GM12875 (cell line): ENCODE measurements around the gene C1orf146.
"Not testable (repeated sequence)": the region's sequence is repeated elsewhere in the genome, so short reads cannot be mapped to it uniquely, and the experiment has no call there.

Experiments used
- H3K4me3 ChIP-seq: one replicate; pipeline ENCODE4 v1.5.1; 2011; ENCODE audit warnings: low read depth, low read length, control low read depth
- CTCF ChIP-seq: IDR thresholded peaks from 2 replicates; pipeline ENCODE4 v1.5.1; 2011; ENCODE audit warnings: low read depth, mild to moderate bottlenecking, control low read depth, inconsistent platforms, low read length, moderate library complexity, borderline replicate concordance; ENCODE audit not compliant: insufficient read depth

Gene C1orf146

GRCh38 chr1:92218559-92218958 lies 844 bp downstream of the C1orf146 start:
- no peak for TF ChIP-seq CTCF
- H3K4me3 ChIP-seq = no peak overlapping the region

DNA sequence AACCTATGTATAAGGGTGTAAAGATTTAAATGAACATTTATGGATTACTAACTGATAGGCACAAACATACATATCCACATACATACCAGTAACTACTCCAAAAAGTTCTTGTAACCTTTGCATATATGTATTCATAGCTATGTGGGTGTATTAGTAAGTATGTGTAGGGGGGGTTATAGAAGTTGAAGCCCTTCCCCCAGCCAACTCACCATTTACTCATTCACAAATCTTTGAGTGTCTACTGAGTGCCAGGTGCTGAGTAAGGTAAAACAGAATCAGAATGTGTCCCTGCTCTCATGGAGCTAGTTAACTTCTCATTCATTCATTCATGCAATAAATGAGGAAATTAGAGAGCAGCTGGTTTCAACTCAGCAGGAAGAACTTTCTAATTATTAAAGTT lies 1.3 kb downstream of the C1orf146 start:
- TF ChIP-seq CTCF = no peak
- H3K4me3 ChIP-seq = no peak overlapping the region

- H3K4me3 ChIP-seq = no peak overlapping the region
- no peak for TF ChIP-seq CTCF
These were observed 10.7 kb downstream of the C1orf146 start for GRCh38 chr1:92228401-92228800.

DNA sequence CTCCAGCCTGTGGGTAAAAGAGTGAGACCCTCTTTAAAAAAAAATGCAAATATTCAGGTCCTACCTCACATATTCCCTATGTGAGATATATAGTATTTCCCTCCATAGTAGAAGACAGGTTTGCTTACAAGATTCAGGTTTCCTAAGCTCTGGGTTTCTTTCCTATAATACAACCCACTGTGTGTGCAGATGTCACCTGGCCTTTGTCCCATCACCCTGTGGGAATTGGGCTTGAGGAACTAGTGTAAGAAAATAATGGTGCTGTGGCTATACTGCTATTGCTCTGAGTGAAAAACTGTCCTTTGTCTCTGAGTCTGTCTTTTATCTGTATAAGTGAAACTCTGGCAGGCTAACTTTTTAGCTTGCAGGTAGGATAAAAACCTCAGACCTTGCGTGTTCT lies 13.0 kb downstream of the C1orf146 start:
- no peak for TF ChIP-seq CTCF

GRCh38 chr1:92240034-92240433 lies 22.3 kb downstream of the C1orf146 start:
- no peak overlapping the region for H3K4me3 ChIP-seq
- TF ChIP-seq CTCF = no peak

More for the DNA sequence above, 13.0 kb downstream of the C1orf146 start:
- no peak overlapping the region for H3K4me3 ChIP-seq

DNA sequence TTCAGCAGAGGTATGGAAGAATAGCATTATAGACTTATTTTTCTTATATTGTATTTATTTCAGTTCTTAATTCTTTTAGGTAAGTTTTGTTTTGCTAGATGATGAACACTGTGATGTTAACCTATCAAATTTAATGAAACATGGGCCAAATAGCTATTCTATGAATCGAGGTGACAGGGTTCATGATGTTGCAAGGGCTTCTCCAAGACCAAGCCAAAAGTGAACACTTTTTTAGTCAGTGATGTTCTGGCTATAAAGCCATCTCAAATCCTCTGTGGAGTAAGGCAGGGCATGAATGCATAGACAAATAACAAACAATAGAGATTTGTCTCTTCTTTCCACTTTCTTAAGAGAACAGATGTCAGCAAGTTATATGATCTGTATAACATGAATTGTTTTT lies 26.7 kb downstream of the C1orf146 start:
- TF ChIP-seq CTCF = no peak
- no peak overlapping the region for H3K4me3 ChIP-seq

GRCh38 chr1:92254714-92255113 lies 37.0 kb downstream of the C1orf146 start:
- H3K4me3 ChIP-seq = not testable (repeated sequence)

GRCh38 chr1:92259350-92259749 lies 41.6 kb downstream of the C1orf146 start:
- no peak for TF ChIP-seq CTCF
- no peak overlapping the region for H3K4me3 ChIP-seq
